ENCODE measurements around the gene NAALADL2. TPM values are rescaled to one million over a fixed set of nuclear protein-coding genes. Genes with fewer than 3 reads are reported as not detected.

The NAALADL2 gene
- polyA plus RNA-seq, 1 donor from 2014 or later: 1.6 TPM

DNA sequence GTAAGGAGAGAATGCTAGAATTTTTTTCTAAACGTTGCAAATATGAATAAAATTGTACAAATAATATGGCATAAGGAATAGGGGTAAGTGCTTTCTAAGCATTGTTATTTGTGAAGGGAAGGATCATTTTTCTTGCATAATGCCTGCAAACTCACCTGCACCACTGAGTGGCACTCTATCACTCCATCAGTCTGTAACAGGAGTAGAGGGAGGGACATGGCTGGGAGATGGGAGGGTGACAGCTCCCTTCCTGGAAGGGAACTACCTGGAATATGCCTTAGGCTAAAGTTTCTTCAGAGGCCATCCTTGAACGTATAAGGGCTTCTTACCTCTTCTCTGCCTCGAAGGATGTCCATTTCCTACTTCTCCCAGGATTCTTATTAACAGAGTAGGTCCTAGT lies 3.0 kb downstream of the NAALADL2 start:
- H3K79me2 ChIP-seq (replicated peaks; ENCODE audit: insufficient read depth, low read length): no peaks in the 10 kb centered on the region
- H3K27ac ChIP-seq (ENCODE audit: low read length): no peak overlapping the region
- no peaks in the 10 kb centered on the region for H3F3A ChIP-seq (ENCODE audit: insufficient read depth, low read length, poor library complexity, severe bottlenecking)

DNA sequence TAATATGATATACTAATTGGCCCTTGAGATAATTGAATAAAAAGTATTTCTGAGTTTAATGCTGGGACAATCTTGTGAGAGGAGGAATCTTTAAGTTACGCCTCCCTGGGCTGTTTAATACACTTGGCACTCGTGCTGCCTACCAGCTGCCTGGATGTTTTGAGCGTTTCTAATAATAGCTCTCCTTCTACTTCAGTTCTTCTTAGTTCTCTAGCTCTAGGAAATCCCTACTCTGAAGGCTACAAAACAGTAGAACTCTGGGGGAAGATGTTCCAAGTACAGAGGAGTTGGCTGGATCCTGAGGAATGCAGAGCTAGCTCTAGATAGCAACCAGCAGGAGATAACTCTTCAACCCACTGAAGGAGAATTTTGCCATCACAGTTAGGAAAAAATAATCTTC lies 3.5 kb downstream of the NAALADL2 start:
- no peak overlapping the region for H3K27ac ChIP-seq (ENCODE audit: low read length)
- no peak overlapping the region for H3K4me2 ChIP-seq (ENCODE audit: low read length)
- H3K9me2 ChIP-seq (ENCODE audit: insufficient read depth, low read length): no peaks in the 10 kb centered on the region
- H2AFZ ChIP-seq (ENCODE audit: low read depth, low read length): no peak overlapping the region
- H3K9me3 ChIP-seq (ENCODE audit: low read length): no peaks in the 10 kb centered on the region
- TF ChIP-seq EZH2 (IDR thresholded peaks at IDR 0.05; ENCODE audit: borderline replicate concordance, insufficient read depth, low read length, poor library complexity, severe bottlenecking): no peak
- TF ChIP-seq EP300 (conservative IDR thresholded peaks at IDR 0.05; ENCODE audit: poor library complexity, severe bottlenecking): no peak
- no peak for TF ChIP-seq SMC3 (conservative IDR thresholded peaks at IDR 0.05; ENCODE audit: poor library complexity)
- TF ChIP-seq POLR2AphosphoS5 (IDR thresholded peaks at IDR 0.05): no peak
- TF ChIP-seq, protein P1, sequence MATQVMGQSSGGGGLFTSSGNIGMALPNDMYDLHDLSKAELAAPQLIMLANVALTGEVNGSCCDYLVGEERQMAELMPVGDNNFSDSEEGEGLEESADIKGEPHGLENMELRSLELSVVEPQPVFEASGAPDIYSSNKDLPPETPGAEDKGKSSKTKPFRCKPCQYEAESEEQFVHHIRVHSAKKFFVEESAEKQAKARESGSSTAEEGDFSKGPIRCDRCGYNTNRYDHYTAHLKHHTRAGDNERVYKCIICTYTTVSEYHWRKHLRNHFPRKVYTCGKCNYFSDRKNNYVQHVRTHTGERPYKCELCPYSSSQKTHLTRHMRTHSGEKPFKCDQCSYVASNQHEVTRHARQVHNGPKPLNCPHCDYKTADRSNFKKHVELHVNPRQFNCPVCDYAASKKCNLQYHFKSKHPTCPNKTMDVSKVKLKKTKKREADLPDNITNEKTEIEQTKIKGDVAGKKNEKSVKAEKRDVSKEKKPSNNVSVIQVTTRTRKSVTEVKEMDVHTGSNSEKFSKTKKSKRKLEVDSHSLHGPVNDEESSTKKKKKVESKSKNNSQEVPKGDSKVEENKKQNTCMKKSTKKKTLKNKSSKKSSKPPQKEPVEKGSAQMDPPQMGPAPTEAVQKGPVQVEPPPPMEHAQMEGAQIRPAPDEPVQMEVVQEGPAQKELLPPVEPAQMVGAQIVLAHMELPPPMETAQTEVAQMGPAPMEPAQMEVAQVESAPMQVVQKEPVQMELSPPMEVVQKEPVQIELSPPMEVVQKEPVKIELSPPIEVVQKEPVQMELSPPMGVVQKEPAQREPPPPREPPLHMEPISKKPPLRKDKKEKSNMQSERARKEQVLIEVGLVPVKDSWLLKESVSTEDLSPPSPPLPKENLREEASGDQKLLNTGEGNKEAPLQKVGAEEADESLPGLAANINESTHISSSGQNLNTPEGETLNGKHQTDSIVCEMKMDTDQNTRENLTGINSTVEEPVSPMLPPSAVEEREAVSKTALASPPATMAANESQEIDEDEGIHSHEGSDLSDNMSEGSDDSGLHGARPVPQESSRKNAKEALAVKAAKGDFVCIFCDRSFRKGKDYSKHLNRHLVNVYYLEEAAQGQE (IDR thresholded peaks at IDR 0.05; ENCODE audit: borderline replicate concordance): no peak
- TF ChIP-seq, protein P2, sequence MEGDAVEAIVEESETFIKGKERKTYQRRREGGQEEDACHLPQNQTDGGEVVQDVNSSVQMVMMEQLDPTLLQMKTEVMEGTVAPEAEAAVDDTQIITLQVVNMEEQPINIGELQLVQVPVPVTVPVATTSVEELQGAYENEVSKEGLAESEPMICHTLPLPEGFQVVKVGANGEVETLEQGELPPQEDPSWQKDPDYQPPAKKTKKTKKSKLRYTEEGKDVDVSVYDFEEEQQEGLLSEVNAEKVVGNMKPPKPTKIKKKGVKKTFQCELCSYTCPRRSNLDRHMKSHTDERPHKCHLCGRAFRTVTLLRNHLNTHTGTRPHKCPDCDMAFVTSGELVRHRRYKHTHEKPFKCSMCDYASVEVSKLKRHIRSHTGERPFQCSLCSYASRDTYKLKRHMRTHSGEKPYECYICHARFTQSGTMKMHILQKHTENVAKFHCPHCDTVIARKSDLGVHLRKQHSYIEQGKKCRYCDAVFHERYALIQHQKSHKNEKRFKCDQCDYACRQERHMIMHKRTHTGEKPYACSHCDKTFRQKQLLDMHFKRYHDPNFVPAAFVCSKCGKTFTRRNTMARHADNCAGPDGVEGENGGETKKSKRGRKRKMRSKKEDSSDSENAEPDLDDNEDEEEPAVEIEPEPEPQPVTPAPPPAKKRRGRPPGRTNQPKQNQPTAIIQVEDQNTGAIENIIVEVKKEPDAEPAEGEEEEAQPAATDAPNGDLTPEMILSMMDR (IDR thresholded peaks at IDR 0.05; ENCODE audit: poor library complexity, severe bottlenecking): no peak
- TF ChIP-seq TAF1 (IDR thresholded peaks at IDR 0.05; ENCODE audit: low read depth): no peak
- TF ChIP-seq MXI1 (conservative IDR thresholded peaks at IDR 0.05; ENCODE audit: poor library complexity, severe bottlenecking): no peak
- TF ChIP-seq RAD21 (conservative IDR thresholded peaks at IDR 0.05): no peak
- H3K27me3 ChIP-seq (ENCODE audit: insufficient read depth, low read depth, low read length): no peaks in the 10 kb centered on the region
- H3F3A ChIP-seq (ENCODE audit: insufficient read depth, low read length, poor library complexity, severe bottlenecking): no peaks in the 10 kb centered on the region
- H3K4me3 ChIP-seq (ENCODE audit: low read length): no peak overlapping the region
- H3K79me2 ChIP-seq (replicated peaks; ENCODE audit: insufficient read depth, low read length): no peaks in the 10 kb centered on the region
- H3K36me3 ChIP-seq (ENCODE audit: insufficient read depth, low read length): no peaks in the 10 kb centered on the region
- H4K20me1 ChIP-seq (ENCODE audit: insufficient read depth): no peaks in the 10 kb centered on the region
- no peak overlapping the region for H3K9ac ChIP-seq (ENCODE audit: low read length)

More for the DNA sequence above, 3.0 kb downstream of the NAALADL2 start:
- Histone ChIP-seq H3K4me2 (ENCODE audit: low read length) (no peak overlapping the region), H3K36me3 (ENCODE audit: insufficient read depth, low read length) (no peaks in the 10 kb centered on the region), H3K27me3 (ENCODE audit: insufficient read depth, low read depth, low read length) (no peaks in the 10 kb centered on the region), H3K4me3 (ENCODE audit: low read length) (no peak overlapping the region), H3K9me2 (ENCODE audit: insufficient read depth, low read length) (no peaks in the 10 kb centered on the region), H4K20me1 (ENCODE audit: insufficient read depth) (no peaks in the 10 kb centered on the region), H2AFZ (ENCODE audit: low read depth, low read length) (no peak overlapping the region), H3K9me3 (ENCODE audit: low read length) (no peaks in the 10 kb centered on the region), H3K9ac (ENCODE audit: low read length) (no peak overlapping the region)
- TF ChIP-seq RAD21 (conservative IDR thresholded peaks at IDR 0.05): peak; percentile 29
- TF ChIP-seq, protein P2 (IDR thresholded peaks at IDR 0.05; ENCODE audit: poor library complexity, severe bottlenecking): peak; percentile 20
- TF ChIP-seq POLR2AphosphoS5 (IDR thresholded peaks at IDR 0.05): no peak
